ENCODE data around the gene TP73. TPM values are rescaled to one million over a fixed set of nuclear protein-coding genes. Genes with fewer than 3 reads are reported as not detected.

TP73 gene
- total RNA-seq, 1 donor from 2014 or later = 3.7 TPM

DNA sequence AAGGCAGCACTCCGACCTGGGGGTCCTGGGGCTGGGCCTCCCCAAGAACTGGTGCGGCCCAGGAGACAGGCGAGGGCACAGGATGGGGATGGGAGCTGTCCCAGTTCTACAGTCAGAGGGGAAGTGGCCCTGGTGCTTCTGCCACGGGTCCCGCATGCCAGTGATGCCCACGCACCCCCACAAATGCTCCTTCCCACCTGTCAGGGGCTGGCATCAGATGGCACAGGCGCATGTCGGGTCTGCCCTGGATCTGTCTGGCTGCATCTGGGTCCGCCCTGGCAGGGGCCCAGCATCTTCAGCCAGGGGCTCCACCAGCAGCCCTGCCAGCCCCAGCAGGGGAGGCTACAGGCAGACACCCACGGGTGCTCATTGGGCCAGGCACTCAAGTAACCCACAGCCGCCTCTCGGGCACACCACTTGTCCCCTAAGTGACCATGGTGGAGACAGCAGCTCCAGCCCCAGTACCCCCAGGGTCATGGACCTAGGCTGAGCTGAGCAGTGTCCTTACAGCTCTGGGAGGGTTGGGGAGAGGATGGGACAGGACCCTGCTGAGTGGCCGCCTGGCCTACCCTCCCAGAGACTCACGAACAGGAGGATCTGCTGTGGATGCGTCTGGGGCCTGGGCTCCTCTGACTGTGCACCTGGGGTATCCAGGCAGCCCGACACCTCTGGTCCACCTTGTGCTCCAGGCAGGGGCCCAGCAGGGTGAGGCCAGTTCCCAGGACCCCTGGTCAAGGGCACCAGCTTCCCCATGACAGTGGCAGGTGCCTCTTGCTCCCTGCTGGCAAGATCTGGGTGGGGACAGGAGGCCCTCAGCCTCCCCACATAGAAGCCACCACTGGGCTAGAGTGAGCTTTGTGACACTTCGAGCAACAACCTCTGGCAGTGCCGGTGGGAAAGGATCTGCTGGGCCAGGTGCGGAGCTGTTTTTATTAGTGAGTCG, 125.6 kb downstream of the TP73 start:
- no peak for DNase-seq (ENCODE audit: low spot score)

DNA sequence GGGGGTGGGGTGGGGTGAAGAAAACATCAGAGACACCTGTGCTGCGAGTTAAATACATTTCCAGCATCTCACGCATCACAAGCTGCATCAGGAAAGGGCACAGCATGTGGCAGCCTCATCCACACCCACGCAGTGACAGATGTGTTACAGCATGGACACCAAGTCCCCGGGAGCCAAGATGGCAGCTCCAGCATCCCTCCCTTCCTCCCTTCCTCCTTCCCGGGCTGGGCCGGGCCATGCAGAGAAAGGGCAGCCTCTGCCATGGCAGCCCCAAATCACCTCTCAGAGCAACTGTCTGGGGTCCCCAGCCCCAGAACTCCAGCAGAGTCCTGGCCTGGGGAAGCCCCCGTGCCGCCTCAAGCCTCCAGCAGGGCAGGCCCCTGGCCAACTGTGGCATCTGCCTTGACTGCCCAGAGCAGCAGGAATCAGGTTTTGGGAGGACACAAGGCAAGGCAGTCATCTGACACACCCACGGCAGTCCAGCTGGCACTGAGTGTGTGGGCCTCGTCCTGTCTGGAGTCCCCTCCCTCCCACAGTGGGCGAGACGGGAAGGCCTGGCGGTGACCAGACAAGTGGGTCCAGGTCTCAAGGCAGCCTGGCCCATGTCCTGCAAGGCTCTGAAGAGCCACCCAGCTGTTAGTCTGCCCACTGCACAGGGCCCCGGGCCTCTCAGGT, 126.4 kb downstream of the TP73 start:
- DNase-seq (ENCODE audit: low spot score) = no peak

DNA sequence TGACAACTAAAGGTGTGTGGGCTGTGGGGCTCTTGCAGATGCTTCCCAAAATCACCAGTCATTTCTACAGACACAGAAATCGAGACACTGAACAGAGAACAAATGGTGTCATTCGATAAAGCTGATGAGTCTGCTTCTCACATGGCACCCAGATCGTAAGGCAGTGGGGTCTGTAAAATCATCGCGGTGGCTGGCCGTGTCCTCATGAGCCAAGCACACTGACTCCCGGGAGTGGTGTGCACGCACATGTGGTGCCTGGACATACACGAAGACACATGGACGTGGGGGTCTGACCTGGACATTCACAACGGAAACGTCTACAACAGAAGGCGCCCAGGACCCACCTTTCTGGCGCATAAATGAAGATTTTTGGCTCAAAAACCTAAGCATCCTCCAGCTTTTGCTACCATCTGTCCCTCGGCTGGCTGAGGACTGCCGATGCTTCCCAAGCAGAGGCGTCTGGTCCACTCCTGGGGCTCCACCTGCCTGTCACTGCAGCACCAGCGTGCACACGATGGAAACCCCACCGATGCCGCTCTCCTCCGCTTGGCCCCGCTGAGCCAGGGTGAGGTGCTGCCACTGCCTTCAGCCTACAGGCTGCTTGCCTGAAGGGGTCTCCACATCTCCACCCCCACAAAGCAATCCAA, 127.1 kb downstream of the TP73 start:
- DNase-seq (ENCODE audit: low spot score) = no peak

DNA sequence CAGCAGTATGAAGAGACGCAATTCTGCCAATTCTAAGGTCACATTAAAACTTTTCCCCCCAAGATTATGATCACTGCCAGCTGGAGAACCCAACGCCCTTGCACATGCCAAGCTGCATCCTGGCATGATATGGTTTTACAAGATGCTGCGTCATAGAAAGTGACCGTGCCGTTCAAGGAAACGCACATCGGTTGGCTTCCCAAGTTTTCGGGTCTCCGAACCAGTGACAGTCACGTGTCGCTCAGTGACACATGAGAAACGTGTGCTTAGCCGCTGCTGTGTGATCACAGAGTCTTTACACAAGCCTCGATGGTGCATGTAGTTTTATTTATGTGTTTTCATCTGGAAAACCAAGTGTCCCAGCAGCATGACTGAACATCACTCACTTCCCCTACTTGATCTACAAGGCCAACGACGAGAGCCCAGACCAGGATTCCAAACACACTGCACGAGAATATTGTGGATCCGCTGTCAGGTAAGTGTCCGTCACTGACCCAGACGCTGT, 127.6 kb downstream of the TP73 start:
- no peak for DNase-seq (ENCODE audit: low spot score)

DNA sequence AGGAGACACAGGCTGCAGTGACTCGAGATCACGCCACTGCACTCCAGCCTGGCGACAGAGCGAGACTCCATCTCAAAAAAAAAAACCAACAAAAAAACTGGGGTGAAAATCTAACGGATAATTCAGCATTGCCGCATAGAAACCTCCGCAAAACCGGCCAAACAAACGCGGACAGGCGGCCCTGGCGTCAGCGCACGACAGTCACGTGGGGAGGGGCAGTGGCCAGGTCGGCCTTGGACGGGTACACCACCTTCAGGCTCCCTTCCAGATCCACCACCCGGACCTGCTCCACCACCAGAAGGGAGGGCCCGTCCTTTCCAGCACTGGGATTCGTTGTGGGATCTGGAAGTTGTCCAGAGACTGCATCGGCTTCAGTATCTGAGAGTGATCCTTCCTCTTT, 128.6 kb downstream of the TP73 start:
- no peak for DNase-seq (ENCODE audit: low spot score)

GRCh38 chr1:3783651-3784474, 131.5 kb downstream of the TP73 start:
- DNase-seq (ENCODE audit: low spot score) = no peak

- no peak for DNase-seq (ENCODE audit: low spot score)
Measured at GRCh38 chr1:3785045-3785444, 132.7 kb downstream of the TP73 start.

- DNase-seq (ENCODE audit: low spot score) = no peak
Measured at GRCh38 chr1:3785456-3786157, 133.3 kb downstream of the TP73 start.

Other genes with a start within 250 kb of the TP73 start
- 28.5 TPM for gene ARHGEF16, start 197.9 kb upstream of the TP73 start, total RNA-seq
- 22.2 TPM for gene MEGF6, start 41.0 kb upstream of the TP73 start, total RNA-seq
- gene TPRG1L, start 27.5 kb upstream of the TP73 start, total RNA-seq = 54.7 TPM
- gene WRAP73, start 2.4 kb upstream of the TP73 start, total RNA-seq = 18.3 TPM
- not detected for gene CCDC27, start 99.9 kb downstream of the TP73 start, total RNA-seq
- 9.6 TPM for gene SMIM1, start 120.2 kb downstream of the TP73 start, total RNA-seq
- gene LRRC47, start 144.0 kb downstream of the TP73 start, total RNA-seq = 54.0 TPM
- gene CEP104, start 204.7 kb downstream of the TP73 start, total RNA-seq = 50.2 TPM
- gene DFFB, start 205.0 kb downstream of the TP73 start, total RNA-seq = 6.1 TPM
- 23.2 TPM for gene C1orf174, start 247.8 kb downstream of the TP73 start, total RNA-seq